KMS-11 (cell line): ENCODE measurements around the gene LIMA1.

ENCODE experiments used
- H2AFZ ChIP-seq: fragments of 200-600 bp; sonication (generic); 2 replicates; pipeline ENCODE4 v1.6.1; 2016; ENCODE audit warnings: antibody characterized with exemption, mixed run types, low read depth
- H3K27ac ChIP-seq: fragments of 200-600 bp; sonication (generic); 2 replicates; pipeline ENCODE4 v1.6.1; 2016; ENCODE audit warnings: mild to moderate bottlenecking, mixed run types
- H3K27me3 ChIP-seq: fragments of 200-600 bp; sonication (generic); 2 replicates; pipeline ENCODE4 v1.6.1; 2017; ENCODE audit warnings: mild to moderate bottlenecking, low read depth, mixed run types, moderate library complexity; ENCODE audit not compliant: insufficient read depth
- H3K36me3 ChIP-seq: fragments of 200-600 bp; sonication (generic); 2 replicates; pipeline ENCODE4 v1.6.1; 2017; ENCODE audit warnings: mild to moderate bottlenecking, mixed run types; ENCODE audit not compliant: insufficient read depth
- H3K4me1 ChIP-seq: fragments of 200-600 bp; sonication (generic); 2 replicates; pipeline ENCODE4 v1.6.1; 2016; ENCODE audit warnings: mild to moderate bottlenecking, low read depth, mixed run types; ENCODE audit not compliant: poor library complexity, severe bottlenecking
- H3K4me2 ChIP-seq: fragments of 200-600 bp; sonication (generic); 2 replicates; pipeline ENCODE4 v1.7.0; 2016; ENCODE audit warnings: mild to moderate bottlenecking, mixed run types
- H3K4me3 ChIP-seq: fragments of 200-600 bp; sonication (generic); IDR thresholded peaks from 2 replicates; pipeline ENCODE4 v1.6.1; 2017; ENCODE audit warnings: low read depth, low read length, mixed read lengths; ENCODE audit not compliant: insufficient read depth
- H3K79me2 ChIP-seq: fragments of 200-600 bp; sonication (generic); 2 replicates; pipeline ENCODE4 v1.6.1; 2016; ENCODE audit warnings: low read depth, mixed run types; ENCODE audit not compliant: insufficient read depth
- H3K9ac ChIP-seq: fragments of 200-600 bp; sonication (generic); 2 replicates; pipeline ENCODE4 v1.6.1; 2016; ENCODE audit warnings: mild to moderate bottlenecking, mixed run types
- H4K20me1 ChIP-seq: fragments of 200-600 bp; sonication (generic); 2 replicates; pipeline ENCODE4 v1.6.1; 2016; ENCODE audit warnings: mild to moderate bottlenecking, mixed run types; ENCODE audit not compliant: insufficient read depth
- TF ChIP-seq, protein P1 (sequence below): fragments of 200-600 bp; sonication (generic); conservative IDR thresholded peaks from 2 replicates; pipeline ENCODE4 v1.6.1; 2017; ENCODE audit warnings: low read depth, mild to moderate bottlenecking, antibody characterized with exemption, low read length, moderate library complexity, mixed read lengths

The LIMA1 gene

DNA sequence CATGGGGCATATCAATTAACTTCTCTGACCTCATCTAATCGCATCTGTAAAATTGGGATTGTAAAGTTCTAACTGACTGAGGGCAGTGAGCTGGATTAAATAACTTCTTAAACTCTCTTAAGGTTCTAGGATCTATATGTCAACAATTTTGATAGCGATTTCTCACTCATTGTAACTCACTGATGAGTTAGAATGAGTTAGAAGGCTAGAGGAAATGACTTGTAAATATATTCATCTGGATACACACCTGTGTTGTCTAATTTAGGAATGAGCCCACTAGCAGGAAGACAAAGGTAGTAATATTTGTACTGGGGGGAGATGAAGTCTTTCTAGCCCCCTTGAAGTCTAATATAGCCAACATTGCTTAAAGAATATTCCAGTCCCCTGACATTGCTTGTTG, 69.9 kb downstream of the LIMA1 start:
- no peaks in the 10 kb centered on the region for H3K36me3 ChIP-seq
- no peaks in the 10 kb centered on the region for H3K79me2 ChIP-seq
- no peaks in the 10 kb centered on the region for H3K27me3 ChIP-seq
- no peak overlapping the region for H3K27ac ChIP-seq
- no peak overlapping the region for H3K9ac ChIP-seq
- no peak overlapping the region for H2AFZ ChIP-seq
- H3K4me1 ChIP-seq: peaks cover 8% of the 10 kb centered on the region
- TF ChIP-seq, protein P1, sequence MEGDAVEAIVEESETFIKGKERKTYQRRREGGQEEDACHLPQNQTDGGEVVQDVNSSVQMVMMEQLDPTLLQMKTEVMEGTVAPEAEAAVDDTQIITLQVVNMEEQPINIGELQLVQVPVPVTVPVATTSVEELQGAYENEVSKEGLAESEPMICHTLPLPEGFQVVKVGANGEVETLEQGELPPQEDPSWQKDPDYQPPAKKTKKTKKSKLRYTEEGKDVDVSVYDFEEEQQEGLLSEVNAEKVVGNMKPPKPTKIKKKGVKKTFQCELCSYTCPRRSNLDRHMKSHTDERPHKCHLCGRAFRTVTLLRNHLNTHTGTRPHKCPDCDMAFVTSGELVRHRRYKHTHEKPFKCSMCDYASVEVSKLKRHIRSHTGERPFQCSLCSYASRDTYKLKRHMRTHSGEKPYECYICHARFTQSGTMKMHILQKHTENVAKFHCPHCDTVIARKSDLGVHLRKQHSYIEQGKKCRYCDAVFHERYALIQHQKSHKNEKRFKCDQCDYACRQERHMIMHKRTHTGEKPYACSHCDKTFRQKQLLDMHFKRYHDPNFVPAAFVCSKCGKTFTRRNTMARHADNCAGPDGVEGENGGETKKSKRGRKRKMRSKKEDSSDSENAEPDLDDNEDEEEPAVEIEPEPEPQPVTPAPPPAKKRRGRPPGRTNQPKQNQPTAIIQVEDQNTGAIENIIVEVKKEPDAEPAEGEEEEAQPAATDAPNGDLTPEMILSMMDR: no peak
- H4K20me1 ChIP-seq: no peaks in the 10 kb centered on the region
- H3K4me2 ChIP-seq: no peak overlapping the region
- H3K4me3 ChIP-seq: no peak overlapping the region

GRCh38 chr12:50212071-50212467, 71.3 kb downstream of the LIMA1 start:
- Histone ChIP-seq H2AFZ (no peak overlapping the region), H3K27ac (no peak overlapping the region), H3K4me2 (no peak overlapping the region), H3K79me2 (no peaks in the 10 kb centered on the region), H3K9ac (no peak overlapping the region), H3K4me1 (peaks cover 8% of the 10 kb centered on the region), H4K20me1 (no peaks in the 10 kb centered on the region), H3K4me3 (no peak overlapping the region), H3K27me3 (no peaks in the 10 kb centered on the region), H3K36me3 (no peaks in the 10 kb centered on the region)
- TF ChIP-seq, protein P1: no peak

DNA sequence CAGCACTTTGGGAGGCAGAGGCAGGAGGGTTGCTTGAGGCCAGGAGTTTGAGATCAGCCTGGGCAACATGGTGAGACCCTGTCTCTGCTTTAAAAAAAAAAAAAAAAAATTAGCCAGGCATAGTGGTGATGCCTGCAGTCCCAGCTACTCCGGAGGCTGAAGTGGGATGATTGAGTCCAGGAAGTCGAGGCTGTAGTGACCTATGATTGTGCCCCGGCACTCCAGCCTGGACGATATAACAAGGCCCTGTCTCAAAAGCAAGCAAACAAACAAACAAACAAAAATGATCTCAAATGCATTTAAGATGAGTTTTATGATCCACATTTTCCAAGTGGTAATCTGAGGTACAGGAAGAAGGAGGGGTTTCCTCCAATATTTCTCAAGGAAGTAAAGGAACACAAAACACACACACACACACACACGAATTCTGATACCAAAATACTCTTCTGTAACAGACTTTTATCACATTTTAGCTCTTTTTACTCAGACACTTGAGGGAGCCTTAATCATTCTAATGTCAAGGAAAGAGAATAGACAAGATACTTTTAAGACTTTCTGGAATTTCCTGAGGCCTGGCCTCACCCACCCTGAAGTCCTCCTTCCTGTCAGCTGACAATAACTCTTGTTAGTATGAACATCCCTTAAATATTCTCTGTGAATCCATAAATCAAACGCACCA, 71.8 kb downstream of the LIMA1 start:
- no peak overlapping the region for H3K4me2 ChIP-seq
- H4K20me1 ChIP-seq: no peaks in the 10 kb centered on the region

DNA sequence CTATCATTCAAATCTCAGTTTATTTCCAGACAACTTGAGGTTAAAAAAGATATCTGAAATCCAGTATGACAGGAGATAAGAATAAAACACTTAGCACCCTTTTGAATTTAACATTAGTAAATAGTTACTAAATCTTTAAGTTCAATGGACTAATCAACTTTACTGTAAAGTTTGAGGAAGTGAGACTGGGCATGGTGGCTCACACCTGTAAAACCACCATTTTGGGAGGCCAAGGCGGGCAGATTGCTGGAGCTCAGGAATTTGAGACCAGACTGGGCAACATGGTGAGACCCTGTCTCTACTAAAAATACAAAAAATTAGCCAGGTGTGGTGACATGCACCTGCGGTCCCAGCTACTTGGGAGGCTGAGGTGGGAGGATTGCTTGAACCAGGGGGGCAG, 75.9 kb downstream of the LIMA1 start:
- no peaks in the 10 kb centered on the region for H4K20me1 ChIP-seq
- H3K4me2 ChIP-seq: no peak overlapping the region
- H3K4me3 ChIP-seq: no peak overlapping the region
- no peak overlapping the region for H2AFZ ChIP-seq
- no peak overlapping the region for H3K27ac ChIP-seq
- no peaks in the 10 kb centered on the region for H3K27me3 ChIP-seq
- H3K4me1 ChIP-seq: peaks cover 8% of the 10 kb centered on the region
- TF ChIP-seq, protein P1: no peak
- H3K79me2 ChIP-seq: no peaks in the 10 kb centered on the region
- no peak overlapping the region for H3K9ac ChIP-seq
- H3K36me3 ChIP-seq: no peaks in the 10 kb centered on the region

More for the DNA sequence above, 71.8 kb downstream of the LIMA1 start:
- Histone ChIP-seq H2AFZ (no peak overlapping the region), H3K4me1 (peaks cover 8% of the 10 kb centered on the region), H3K36me3 (no peaks in the 10 kb centered on the region), H3K9ac (no peak overlapping the region), H3K79me2 (no peaks in the 10 kb centered on the region), H3K27ac (no peak overlapping the region), H3K4me3 (no peak overlapping the region), H3K27me3 (no peaks in the 10 kb centered on the region)
- TF ChIP-seq, protein P1: no peak
